Panc1 (cell line): ENCODE measurements around the gene EARS2.

ENCODE experiments used
- POLR2AphosphoS5 ChIP-seq: IDR thresholded peaks from 2 replicates; pipeline ENCODE4 v1.6.1; 2012; ENCODE audit warnings: mild to moderate bottlenecking, low read depth, low read length, moderate library complexity
- SIN3A ChIP-seq: IDR thresholded peaks from 2 replicates; pipeline ENCODE4 v1.6.1; 2012; ENCODE audit warnings: low read depth, mild to moderate bottlenecking, low read length, moderate library complexity, borderline replicate concordance; ENCODE audit not compliant: insufficient read depth
- TF ChIP-seq, protein P1 (sequence below): fragments of 450-650 bp; IDR thresholded peaks from 2 replicates; pipeline ENCODE4 v1.5.1; 2017; ENCODE audit warnings: mild to moderate bottlenecking
- TF ChIP-seq, protein P2 (sequence below), 2 experiments: IDR thresholded peaks; 2 replicates each; pipeline ENCODE4 v1.6.1; 2011 to 2012; ENCODE audit warnings: low read depth in 2 of 2, control low read depth in 1 of 2, low read length in 1 of 2, mild to moderate bottlenecking in 1 of 2, moderate library complexity in 1 of 2; ENCODE audit not compliant: insufficient read depth in 1 of 2

DNA sequence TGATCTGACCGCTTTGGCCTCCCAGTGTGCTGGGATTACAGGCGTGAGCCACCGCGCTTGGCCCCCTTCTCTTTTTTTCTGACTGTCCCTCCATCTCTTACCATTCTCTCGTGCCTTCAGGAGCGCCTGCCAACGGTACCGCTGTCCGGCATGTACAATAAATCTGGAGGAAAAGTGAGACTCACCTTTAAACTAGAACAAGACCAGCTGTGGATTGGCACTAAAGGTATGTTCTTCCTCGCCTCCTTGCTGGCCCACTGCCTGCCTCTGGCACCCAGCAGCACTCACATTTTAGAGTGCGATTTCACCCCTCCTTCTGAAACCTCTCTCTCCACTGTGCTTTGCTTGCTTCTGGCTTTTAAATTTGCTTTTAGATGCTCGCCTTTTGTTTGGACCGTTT lies 5.4 kb upstream of the EARS2 start:
- TF ChIP-seq, protein P1, sequence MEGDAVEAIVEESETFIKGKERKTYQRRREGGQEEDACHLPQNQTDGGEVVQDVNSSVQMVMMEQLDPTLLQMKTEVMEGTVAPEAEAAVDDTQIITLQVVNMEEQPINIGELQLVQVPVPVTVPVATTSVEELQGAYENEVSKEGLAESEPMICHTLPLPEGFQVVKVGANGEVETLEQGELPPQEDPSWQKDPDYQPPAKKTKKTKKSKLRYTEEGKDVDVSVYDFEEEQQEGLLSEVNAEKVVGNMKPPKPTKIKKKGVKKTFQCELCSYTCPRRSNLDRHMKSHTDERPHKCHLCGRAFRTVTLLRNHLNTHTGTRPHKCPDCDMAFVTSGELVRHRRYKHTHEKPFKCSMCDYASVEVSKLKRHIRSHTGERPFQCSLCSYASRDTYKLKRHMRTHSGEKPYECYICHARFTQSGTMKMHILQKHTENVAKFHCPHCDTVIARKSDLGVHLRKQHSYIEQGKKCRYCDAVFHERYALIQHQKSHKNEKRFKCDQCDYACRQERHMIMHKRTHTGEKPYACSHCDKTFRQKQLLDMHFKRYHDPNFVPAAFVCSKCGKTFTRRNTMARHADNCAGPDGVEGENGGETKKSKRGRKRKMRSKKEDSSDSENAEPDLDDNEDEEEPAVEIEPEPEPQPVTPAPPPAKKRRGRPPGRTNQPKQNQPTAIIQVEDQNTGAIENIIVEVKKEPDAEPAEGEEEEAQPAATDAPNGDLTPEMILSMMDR: no peak
- no peak for TF ChIP-seq SIN3A
- TF ChIP-seq, protein P2, sequence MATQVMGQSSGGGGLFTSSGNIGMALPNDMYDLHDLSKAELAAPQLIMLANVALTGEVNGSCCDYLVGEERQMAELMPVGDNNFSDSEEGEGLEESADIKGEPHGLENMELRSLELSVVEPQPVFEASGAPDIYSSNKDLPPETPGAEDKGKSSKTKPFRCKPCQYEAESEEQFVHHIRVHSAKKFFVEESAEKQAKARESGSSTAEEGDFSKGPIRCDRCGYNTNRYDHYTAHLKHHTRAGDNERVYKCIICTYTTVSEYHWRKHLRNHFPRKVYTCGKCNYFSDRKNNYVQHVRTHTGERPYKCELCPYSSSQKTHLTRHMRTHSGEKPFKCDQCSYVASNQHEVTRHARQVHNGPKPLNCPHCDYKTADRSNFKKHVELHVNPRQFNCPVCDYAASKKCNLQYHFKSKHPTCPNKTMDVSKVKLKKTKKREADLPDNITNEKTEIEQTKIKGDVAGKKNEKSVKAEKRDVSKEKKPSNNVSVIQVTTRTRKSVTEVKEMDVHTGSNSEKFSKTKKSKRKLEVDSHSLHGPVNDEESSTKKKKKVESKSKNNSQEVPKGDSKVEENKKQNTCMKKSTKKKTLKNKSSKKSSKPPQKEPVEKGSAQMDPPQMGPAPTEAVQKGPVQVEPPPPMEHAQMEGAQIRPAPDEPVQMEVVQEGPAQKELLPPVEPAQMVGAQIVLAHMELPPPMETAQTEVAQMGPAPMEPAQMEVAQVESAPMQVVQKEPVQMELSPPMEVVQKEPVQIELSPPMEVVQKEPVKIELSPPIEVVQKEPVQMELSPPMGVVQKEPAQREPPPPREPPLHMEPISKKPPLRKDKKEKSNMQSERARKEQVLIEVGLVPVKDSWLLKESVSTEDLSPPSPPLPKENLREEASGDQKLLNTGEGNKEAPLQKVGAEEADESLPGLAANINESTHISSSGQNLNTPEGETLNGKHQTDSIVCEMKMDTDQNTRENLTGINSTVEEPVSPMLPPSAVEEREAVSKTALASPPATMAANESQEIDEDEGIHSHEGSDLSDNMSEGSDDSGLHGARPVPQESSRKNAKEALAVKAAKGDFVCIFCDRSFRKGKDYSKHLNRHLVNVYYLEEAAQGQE (IDR thresholded peaks at IDR 0.05; ENCODE audit: insufficient read depth in 1 of 2, low read depth in 2 of 2, low read length in 1 of 2): no peak
- TF ChIP-seq POLR2AphosphoS5: no peak
